Calu3 (cell line): ENCODE results near the gene GRB10. TPM values are rescaled to one million over a fixed set of nuclear protein-coding genes. Genes with fewer than 3 reads are reported as not detected.

Experiments
- BruUV-seq: library from RNA; stranded (reverse); fragments of 400-500 nt; replicated peaks from 2 replicates; lab custom pipeline; 2021; lab: Mats Ljungman, UMichigan
- CTCF ChIA-PET: fragments of 300-600 bp; sonication (Branson Sonifier 250); formaldehyde crosslinking; loops from one replicate; lab custom pipeline; 2022; ENCODE audit warnings: antibody characterized with exemption; lab: Charles Lee
- DNase-seq: peaks from one replicate; pipeline ENCODE4 v3.0.0; 2022
- H3K27ac Mint-ChIP-seq: one replicate; pipeline ENCODE4 v1.8.0; 2022; ENCODE audit warnings: mixed read lengths; ENCODE audit not compliant: unreplicated experiment
- H3K27me3 Mint-ChIP-seq: one replicate; pipeline ENCODE4 v1.8.0; 2022; ENCODE audit warnings: mixed read lengths; ENCODE audit not compliant: unreplicated experiment
- H3K36me3 Mint-ChIP-seq: one replicate; pipeline ENCODE4 v1.8.0; 2022; ENCODE audit warnings: mild to moderate bottlenecking, moderate library complexity, mixed read lengths; ENCODE audit not compliant: insufficient read depth, unreplicated experiment
- H3K4me1 Mint-ChIP-seq: one replicate; pipeline ENCODE4 v1.8.0; 2022; ENCODE audit warnings: mild to moderate bottlenecking, low read depth, mixed read lengths; ENCODE audit not compliant: unreplicated experiment
- H3K4me3 Mint-ChIP-seq: one replicate; pipeline ENCODE4 v1.8.0; 2022; ENCODE audit warnings: mild to moderate bottlenecking, low read depth, moderate library complexity, mixed read lengths; ENCODE audit not compliant: unreplicated experiment
- H3K9me3 Mint-ChIP-seq: one replicate; pipeline ENCODE4 v1.8.0; 2022; ENCODE audit warnings: low read depth, mixed read lengths; ENCODE audit not compliant: unreplicated experiment
- CTCF ChIP-seq: fragments of 200-600 bp; IDR thresholded peaks from one replicate; pipeline ENCODE4 v1.8.0; 2022; ENCODE audit warnings: antibody characterized with exemption; ENCODE audit not compliant: unreplicated experiment
- intact Hi-C: fragments of 100-400 bp; cut with micrococcal nuclease; formaldehyde crosslinking; loops from one replicate; pipeline ENCODE4 v1.10.0; 2022; ENCODE audit not compliant: unreplicated experiment
- total RNA-seq: library from RNA; stranded (reverse); gene quantifications from 2 replicates; pipeline ENCODE4 v1.2.3, GENCODE V29; 2022

GRB10 gene
- total RNA-seq, 1 experiment from 2014 or later, result 90.6 TPM

DNA sequence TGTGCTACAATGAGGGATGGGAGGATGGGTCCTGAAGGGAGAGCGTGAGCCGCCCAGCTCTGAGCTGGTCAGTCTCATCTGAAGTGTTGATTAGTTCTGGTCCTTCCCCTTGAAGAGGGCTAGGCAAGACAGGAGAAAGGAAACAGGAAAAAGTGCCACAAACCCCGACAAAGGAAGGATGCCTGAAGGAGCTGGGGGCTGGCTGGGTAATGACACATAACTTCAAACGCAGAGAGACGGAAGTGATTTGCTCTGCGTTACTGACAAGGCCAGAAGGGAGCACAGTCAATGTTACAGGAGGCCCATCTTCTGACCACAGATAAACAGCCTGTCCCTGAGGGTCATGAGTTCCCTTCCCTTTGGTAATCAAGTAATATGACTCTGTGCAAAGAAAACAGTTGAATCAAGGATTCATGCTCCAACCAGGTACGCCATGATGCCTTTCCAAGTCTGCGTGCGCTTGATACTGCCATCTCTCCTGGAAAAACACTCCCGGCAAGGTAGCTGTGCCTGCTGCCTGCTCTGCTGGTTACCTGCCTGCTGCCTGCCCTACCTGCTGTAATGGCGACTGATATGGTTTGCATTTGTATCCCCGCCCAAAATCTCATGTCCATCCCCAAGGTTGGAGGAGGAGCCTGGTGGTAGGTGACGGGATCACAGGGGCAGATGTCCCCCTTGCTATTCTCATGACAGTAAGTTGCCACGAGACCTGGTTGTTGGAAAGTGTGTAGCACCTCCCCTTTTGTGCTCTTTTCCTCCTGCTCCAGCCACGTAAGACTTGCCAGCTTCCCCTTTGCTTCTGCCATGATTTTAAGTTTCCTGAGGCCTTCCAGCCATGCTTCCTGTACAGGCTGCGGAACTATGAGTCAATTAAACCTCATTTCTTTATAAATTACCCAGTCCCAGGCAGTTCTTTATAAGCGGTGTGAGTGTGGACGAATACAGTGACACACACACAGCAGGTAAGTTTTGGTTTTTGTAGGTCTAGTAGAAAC, 57.9 kb downstream of the GRB10 start:
- no peak overlapping the region for H3K4me3 Mint-ChIP-seq
- DNase-seq, result no peak
- intact Hi-C loops, result no loop called here
- H3K4me1 Mint-ChIP-seq, result no peaks in the 10 kb centered on the region
- H3K27me3 Mint-ChIP-seq, result no peaks in the 10 kb centered on the region
- CTCF ChIA-PET, result no interaction called here
- no TSS peak for BruUV-seq
- H3K27ac Mint-ChIP-seq, result no peak overlapping the region
- TF ChIP-seq CTCF, result no peak
- H3K9me3 Mint-ChIP-seq, result no peaks in the 10 kb centered on the region
- H3K36me3 Mint-ChIP-seq, result peaks cover 6% of the 10 kb centered on the region

DNA sequence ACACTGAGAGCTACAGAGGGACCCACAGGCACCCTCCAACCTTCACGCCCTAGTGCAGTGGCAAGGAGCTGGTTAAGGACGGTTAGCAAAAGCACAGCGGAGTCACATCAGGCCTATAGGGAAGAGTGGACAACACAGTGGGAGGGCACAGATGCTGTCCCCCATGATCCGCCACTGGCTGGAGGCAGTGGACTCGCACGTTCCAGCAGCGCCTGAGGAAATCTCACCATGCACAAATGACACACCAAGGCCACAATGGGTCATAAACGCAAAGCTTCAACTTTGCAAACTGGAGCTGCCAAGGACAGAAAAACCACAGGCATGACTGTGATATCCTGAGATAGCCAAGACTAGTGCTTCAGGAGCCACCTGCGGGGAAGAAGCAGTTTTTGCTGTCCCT, 58.8 kb downstream of the GRB10 start:
- Mint-ChIP-seq H3K4me3 (no peak overlapping the region), H3K27me3 (no peaks in the 10 kb centered on the region), H3K9me3 (no peaks in the 10 kb centered on the region), H3K4me1 (peaks cover 6% of the 10 kb centered on the region), H3K27ac (no peak overlapping the region), H3K36me3 (peaks cover 6% of the 10 kb centered on the region)
- BruUV-seq, result no TSS peak
- CTCF ChIA-PET, result no interaction called here
- intact Hi-C loops, result no loop called here
- TF ChIP-seq CTCF, result no peak
- DNase-seq, result no peak

GRCh38 chr7:50723173-50723572, 59.5 kb downstream of the GRB10 start:
- BruUV-seq, result no TSS peak
- no peak overlapping the region for H3K4me3 Mint-ChIP-seq
- no peaks in the 10 kb centered on the region for H3K9me3 Mint-ChIP-seq
- no peak for DNase-seq
- peaks cover 9% of the 10 kb centered on the region for H3K4me1 Mint-ChIP-seq
- CTCF ChIA-PET, result no interaction called here
- TF ChIP-seq CTCF, result no peak
- intact Hi-C loops, result no loop called here
- no peaks in the 10 kb centered on the region for H3K27me3 Mint-ChIP-seq
- peaks cover 9% of the 10 kb centered on the region for H3K36me3 Mint-ChIP-seq
- H3K27ac Mint-ChIP-seq, result no peak overlapping the region

DNA sequence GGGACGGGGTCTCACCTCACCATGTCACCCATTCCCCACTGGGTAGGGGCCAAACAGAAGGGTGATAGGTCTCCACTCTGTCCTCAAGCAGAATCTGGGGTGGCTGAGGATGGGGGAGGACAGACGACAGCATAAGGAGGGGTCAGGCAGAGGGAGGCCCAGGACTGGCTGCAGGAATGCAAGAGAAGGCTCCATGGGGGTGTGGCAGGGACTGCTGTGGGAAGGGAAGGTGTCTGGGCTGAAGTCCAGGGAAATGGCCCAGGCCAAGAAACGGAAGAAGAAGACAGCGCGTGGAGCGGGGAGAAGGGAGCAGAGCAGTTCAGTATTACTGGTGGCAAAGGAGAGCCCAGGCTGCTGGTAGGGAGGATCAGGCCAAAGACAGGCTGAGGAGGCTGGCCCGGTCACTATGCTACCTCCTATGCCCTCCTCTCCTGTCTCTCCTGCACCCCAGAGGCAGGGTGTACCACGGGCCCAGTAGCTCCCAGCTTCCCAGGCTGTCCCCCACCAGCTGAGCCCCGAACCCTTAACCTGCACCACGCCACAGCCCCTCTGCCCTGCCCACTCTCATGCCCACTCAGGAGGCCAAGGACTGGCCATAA, 60.9 kb downstream of the GRB10 start:
- no peak for TF ChIP-seq CTCF
- no peaks in the 10 kb centered on the region for H3K9me3 Mint-ChIP-seq
- H3K27ac Mint-ChIP-seq, result no peak overlapping the region
- DNase-seq, result no peak
- H3K27me3 Mint-ChIP-seq, result no peaks in the 10 kb centered on the region
- CTCF ChIA-PET, result no interaction called here
- H3K36me3 Mint-ChIP-seq, result peaks cover 10% of the 10 kb centered on the region
- BruUV-seq, result no TSS peak
- no peak overlapping the region for H3K4me3 Mint-ChIP-seq
- H3K4me1 Mint-ChIP-seq, result peaks cover 10% of the 10 kb centered on the region
- intact Hi-C loops, result no loop called here
